B cell (primary cell): ENCODE measurements around the gene PRKG2. TPM values are rescaled to one million over a fixed set of nuclear protein-coding genes. Genes with fewer than 3 reads are reported as not detected.

Experiments used
- ATAC-seq: fragments of 200-7000 bp; cut with Tn5 transposase; one replicate; pipeline ENCODE4 v1.10.0; 2021; ENCODE audit warnings: low read depth, mild to moderate bottlenecking, moderate number of reproducible peaks, moderate library complexity
- CTCF ChIA-PET: fragments of 350-600 bp; sonication (Branson Sonifier 250); formaldehyde crosslinking; loops from one replicate; lab custom pipeline; 2021; ENCODE audit warnings: antibody characterized with exemption, inconsistent platforms; lab: Charles Lee
- POLR2A ChIA-PET: fragments of 350-600 bp; sonication (Branson Sonifier 250); formaldehyde crosslinking; loops from one replicate; lab custom pipeline; 2021; ENCODE audit warnings: antibody characterized with exemption; lab: Charles Lee
- DNase-seq: peaks from one replicate; pipeline ENCODE4 v3.0.0; 2013
- H2AFZ ChIP-seq: 2 replicates; pipeline ENCODE4 v1.6.1; 2012; ENCODE audit warnings: mild to moderate bottlenecking, low read depth, low read length; ENCODE audit not compliant: insufficient read depth, poor library complexity, severe bottlenecking
- H3K27ac ChIP-seq, 2 donors: 1 replicate in 1 of 2; 2 replicates in 1 of 2; pipeline ENCODE4 v1.5.1; 2012 to 2013; ENCODE audit warnings: low read length in 2 of 2, mild to moderate bottlenecking in 2 of 2, moderate library complexity in 1 of 2
- H3K27me3 ChIP-seq, 4 experiments: fragments of 200-600 bp in 1 of 4; sonication (generic) in 1 of 4; replicated peaks in 1 of 4; 1 replicate in 2 of 4; 2 replicates in 2 of 4; pipeline versions ENCODE4 v1.6.1 to v1.7.0; 2013 to 2016; ENCODE audit warnings: low read length in 3 of 4, mild to moderate bottlenecking in 2 of 4, mixed read lengths in 1 of 4, moderate library complexity in 1 of 4; ENCODE audit not compliant: insufficient read depth in 4 of 4, control insufficient read depth in 3 of 4; ENCODE audit errors: control extremely low read depth in 1 of 4
- H3K36me3 ChIP-seq, 2 experiments: replicated peaks in 1 of 2; 1 replicate in 1 of 2; 2 replicates in 1 of 2; pipeline versions ENCODE4 v1.6.1 to v1.7.1; 2013; ENCODE audit warnings: low read length in 1 of 2; ENCODE audit not compliant: insufficient read depth in 2 of 2, control insufficient read depth in 1 of 2; ENCODE audit errors: control extremely low read depth in 1 of 2, extremely low read depth in 1 of 2
- H3K4me1 ChIP-seq, 2 donors: fragments of 200-600 bp in 1 of 2; sonication (generic) in 1 of 2; 1 replicate in 1 of 2; 2 replicates in 1 of 2; pipeline versions ENCODE4 v1.5.1 to v1.6.1; 2013 to 2017; ENCODE audit warnings: low read length in 2 of 2; ENCODE audit not compliant: control insufficient read depth in 2 of 2, insufficient read depth in 2 of 2
- H3K4me2 ChIP-seq: replicated peaks from 2 replicates; pipeline ENCODE3; 2012; ENCODE audit warnings: mild to moderate bottlenecking, low read depth, low read length; ENCODE audit not compliant: poor library complexity, severe bottlenecking
- H3K4me3 ChIP-seq, 5 experiments: fragments of 200-600 bp in 1 of 5; sonication (generic) in 1 of 5; 1 replicate in 3 of 5; 2 replicates in 2 of 5; pipeline versions ENCODE4 v1.5.1 to v1.7.0; 2011 to 2016; ENCODE audit warnings: low read length in 4 of 5, mild to moderate bottlenecking in 4 of 5, low read depth in 2 of 5, control low read depth in 1 of 5, moderate library complexity in 1 of 5; ENCODE audit not compliant: insufficient read depth in 1 of 5; ENCODE audit errors: control extremely low read depth in 1 of 5, extremely low read depth in 1 of 5
- H3K79me2 ChIP-seq: fragments of 200-600 bp; sonication (generic); one replicate; pipeline ENCODE4 v1.6.0; 2016; ENCODE audit warnings: low read length; ENCODE audit not compliant: control insufficient read depth, insufficient read depth
- H3K9ac ChIP-seq: fragments of 200-600 bp; sonication (generic); 2 replicates; pipeline ENCODE4 v1.6.1; 2017; ENCODE audit warnings: mild to moderate bottlenecking, low read length, moderate library complexity
- H3K9me3 ChIP-seq, 3 donors: one replicate each; pipeline versions ENCODE4 v1.6.1 to v1.7.1; 2013; ENCODE audit warnings: low read length in 2 of 3; ENCODE audit not compliant: control insufficient read depth in 2 of 3, insufficient read depth in 1 of 3; ENCODE audit errors: control extremely low read depth in 1 of 3
- H4K20me1 ChIP-seq: 2 replicates; pipeline ENCODE4 v1.6.0; 2012; ENCODE audit warnings: mild to moderate bottlenecking, low read length; ENCODE audit not compliant: insufficient read depth, control insufficient read depth, poor library complexity, severe bottlenecking
- H3K27ac Mint-ChIP-seq: one replicate; pipeline ENCODE4 v1.8.0; 2021; ENCODE audit warnings: mixed read lengths
- H3K27me3 Mint-ChIP-seq: one replicate; pipeline ENCODE4 v1.8.0; 2021; ENCODE audit warnings: mixed read lengths
- H3K4me1 Mint-ChIP-seq: one replicate; pipeline ENCODE4 v1.8.0; 2021; ENCODE audit warnings: mixed read lengths
- H3K4me3 Mint-ChIP-seq: one replicate; pipeline ENCODE4 v1.8.0; 2021; ENCODE audit warnings: mixed read lengths
- H3K9me3 Mint-ChIP-seq: one replicate; pipeline ENCODE4 v1.8.0; 2022; ENCODE audit warnings: mixed read lengths; ENCODE audit not compliant: insufficient read depth
- CTCF ChIP-seq: fragments of 200-600 bp; IDR thresholded peaks from one replicate; pipeline ENCODE4 v1.8.0; 2022; ENCODE audit warnings: antibody characterized with exemption, mild to moderate bottlenecking
- EZH2 ChIP-seq: IDR thresholded peaks from 2 replicates; pipeline ENCODE4 v1.6.1; 2012; ENCODE audit warnings: borderline replicate concordance, low read depth, mild to moderate bottlenecking, moderate library complexity, low read length; ENCODE audit not compliant: insufficient read depth, poor library complexity, severe bottlenecking
- WGBS: methylation state at CpG from one replicate; pipeline ENCODE4 v1.1.5; 2013; ENCODE audit warnings: missing lambda C conversion rate; ENCODE audit not compliant: insufficient coverage; 5-methylcytosine and 5-hydroxymethylcytosine counted together
- intact Hi-C: fragments of 100-400 bp; cut with micrococcal nuclease; formaldehyde crosslinking; loops from one replicate; pipeline ENCODE4 v1.10.0; 2022
- polyA plus RNA-seq: library from polyadenylated mRNA; depleted of rRNA; stranded (reverse); fragments of >200 nt; gene quantifications from 2 replicates; pipeline ENCODE4 v1.2.3, GENCODE V29; 2012
- total RNA-seq, 2 donors: library from RNA; stranded (reverse); fragments of 120-200 nt in 1 of 2; gene quantifications; 1 replicate in 1 of 2; 2 replicates in 1 of 2; pipeline versions ENCODE4 v1.2.3 to v1.2.4, GENCODE V29; 2013 to 2022

PRKG2 gene
- total and polyA plus RNA-seq, 2 donors (not counting 1 experiment from before 2014, with no cell fraction given) = 0.61 to 0.86 TPM

DNA sequence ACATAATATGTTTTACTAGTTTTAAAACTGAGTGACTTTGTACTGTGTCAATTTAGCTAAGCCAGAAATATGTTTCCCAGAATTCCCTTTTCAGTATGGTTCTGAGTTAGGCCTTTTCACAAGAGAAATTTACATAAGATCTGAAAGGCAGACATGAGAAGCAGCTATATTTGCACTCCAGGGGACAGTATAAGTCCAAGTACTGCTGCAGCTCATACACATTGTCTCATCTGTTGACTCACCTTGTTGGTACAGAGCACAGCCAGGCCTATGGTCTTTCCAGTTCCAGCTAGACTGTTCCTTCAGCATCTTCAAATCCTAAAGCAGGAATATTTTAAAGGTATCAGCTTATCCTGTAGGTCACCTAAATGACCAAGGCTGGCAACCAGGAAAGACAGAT is 131.0 kb downstream of the PRKG2 start:
- no peaks in the 10 kb centered on the region for H3K27me3 Mint-ChIP-seq
- Histone ChIP-seq H3K4me3 (no peak overlapping the region), H3K4me2 (no peak overlapping the region), H3K27me3 (no peaks in the 10 kb centered on the region), H3K9me3 (peaks cover 0 to 7% (median 0%) of the 10 kb centered on the region in 3 donors), H3K9ac (no peak overlapping the region), H3K27ac (no peak overlapping the region), H3K4me1 (no peaks in the 10 kb centered on the region), H3K79me2 (no peaks in the 10 kb centered on the region), H4K20me1 (no peaks in the 10 kb centered on the region), H2AFZ (no peak overlapping the region), H3K36me3 (no peaks in the 10 kb centered on the region)
- ChIA-PET CTCF (interaction anchor here (1.1 kb wide), 1 partner anchor 13 kb away, joined by 4 read pairs; no protein-coding TSS in a partner anchor), POLR2A (no interaction called here)
- no peak for DNase-seq
- intact Hi-C loops = no loop called here
- no peak for ATAC-seq
- peaks cover 2% of the 10 kb centered on the region for H3K4me1 Mint-ChIP-seq
- no peak overlapping the region for H3K27ac Mint-ChIP-seq
- H3K4me3 Mint-ChIP-seq = no peak overlapping the region
- H3K9me3 Mint-ChIP-seq = no peaks in the 10 kb centered on the region
- TF ChIP-seq EZH2 (no peak), CTCF (no peak)

GRCh38 chr4:81081156-81081555 is 133.9 kb downstream of the PRKG2 start:
- Histone ChIP-seq H3K9ac (no peak overlapping the region), H3K9me3 (peaks cover 0 to 7% (median 0%) of the 10 kb centered on the region in 3 donors), H2AFZ (no peak overlapping the region), H3K4me3 (no peak overlapping the region), H3K36me3 (no peaks in the 10 kb centered on the region), H4K20me1 (no peaks in the 10 kb centered on the region), H3K4me1 (no peaks in the 10 kb centered on the region), H3K4me2 (no peak overlapping the region), H3K27ac (no peak overlapping the region), H3K27me3 (no peaks in the 10 kb centered on the region), H3K79me2 (no peaks in the 10 kb centered on the region)
- POLR2A ChIA-PET = no interaction called here
- H3K4me1 Mint-ChIP-seq = peaks cover 2% of the 10 kb centered on the region
- DNase-seq (no peak), ATAC-seq (no peak)
- H3K9me3 Mint-ChIP-seq = no peaks in the 10 kb centered on the region
- H3K27me3 Mint-ChIP-seq = peaks cover 3% of the 10 kb centered on the region
- CTCF ChIA-PET = interaction anchor here (1.2 kb wide), 1 partner anchor 11 kb away, joined by 3 read pairs; no protein-coding TSS in a partner anchor
- intact Hi-C loops = no loop called here
- no peak overlapping the region for H3K27ac Mint-ChIP-seq
- 95% methylated on average over 4 of the region's 5 CpGs for WGBS
- TF ChIP-seq CTCF (no peak), EZH2 (no peak)
- no peak overlapping the region for H3K4me3 Mint-ChIP-seq
